ENCODE measurements around the gene ZBTB20.

ZBTB20 gene

DNA sequence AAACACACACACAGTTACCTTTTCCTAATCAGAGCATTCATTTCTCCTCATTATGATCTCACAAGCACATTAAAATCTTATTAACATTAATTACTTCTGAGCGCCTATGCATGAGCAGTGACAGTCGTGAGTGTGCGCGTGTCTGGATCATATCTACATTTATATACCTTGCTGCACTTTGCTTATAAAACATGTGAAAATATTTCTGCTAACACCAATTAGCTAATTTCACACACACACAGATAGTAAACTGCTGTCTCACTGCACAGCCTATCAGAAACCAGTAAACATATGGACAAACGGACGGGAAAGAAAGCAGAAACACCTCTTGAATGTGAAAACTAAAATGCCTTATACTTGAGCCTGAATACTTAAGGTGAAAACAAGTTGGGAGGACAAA, 64.8 kb downstream of the ZBTB20 start:
- TF ChIP-seq, protein P1, sequence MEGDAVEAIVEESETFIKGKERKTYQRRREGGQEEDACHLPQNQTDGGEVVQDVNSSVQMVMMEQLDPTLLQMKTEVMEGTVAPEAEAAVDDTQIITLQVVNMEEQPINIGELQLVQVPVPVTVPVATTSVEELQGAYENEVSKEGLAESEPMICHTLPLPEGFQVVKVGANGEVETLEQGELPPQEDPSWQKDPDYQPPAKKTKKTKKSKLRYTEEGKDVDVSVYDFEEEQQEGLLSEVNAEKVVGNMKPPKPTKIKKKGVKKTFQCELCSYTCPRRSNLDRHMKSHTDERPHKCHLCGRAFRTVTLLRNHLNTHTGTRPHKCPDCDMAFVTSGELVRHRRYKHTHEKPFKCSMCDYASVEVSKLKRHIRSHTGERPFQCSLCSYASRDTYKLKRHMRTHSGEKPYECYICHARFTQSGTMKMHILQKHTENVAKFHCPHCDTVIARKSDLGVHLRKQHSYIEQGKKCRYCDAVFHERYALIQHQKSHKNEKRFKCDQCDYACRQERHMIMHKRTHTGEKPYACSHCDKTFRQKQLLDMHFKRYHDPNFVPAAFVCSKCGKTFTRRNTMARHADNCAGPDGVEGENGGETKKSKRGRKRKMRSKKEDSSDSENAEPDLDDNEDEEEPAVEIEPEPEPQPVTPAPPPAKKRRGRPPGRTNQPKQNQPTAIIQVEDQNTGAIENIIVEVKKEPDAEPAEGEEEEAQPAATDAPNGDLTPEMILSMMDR (IDR thresholded peaks at IDR 0.05; ENCODE audit: extremely low read depth, insufficient read depth, missing control alignments), result no peak
- DNase-seq (ENCODE audit: low spot score), result no peak
- in situ Hi-C loops (cut with MboI; ENCODE audit: low pct_unique_long_range_greater_than_20kb, low sequenced_read_pairs, unreplicated experiment), result loop anchor here (25.0 kb wide), 1 partner anchor 605 kb away; no protein-coding TSS in a partner anchor

DNA sequence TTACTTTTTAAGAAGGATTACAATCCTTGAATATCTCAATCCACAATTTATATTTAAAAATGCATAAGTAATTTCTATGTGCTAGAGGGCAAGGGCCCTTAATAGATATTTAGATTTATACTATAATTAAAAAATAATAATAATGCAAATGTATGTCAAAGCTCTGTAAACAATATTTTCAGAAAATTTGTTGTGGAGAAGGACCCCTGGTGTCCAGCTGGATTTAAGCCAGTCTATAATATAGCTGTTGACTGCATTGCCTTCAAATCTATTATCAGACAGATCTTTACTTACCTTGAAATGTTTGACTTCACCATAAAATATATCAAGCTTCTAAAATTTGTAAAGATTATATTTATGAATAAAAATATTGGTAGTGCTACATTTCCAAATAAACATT, 65.6 kb downstream of the ZBTB20 start:
- no peak for DNase-seq (ENCODE audit: low spot score)
- in situ Hi-C loops (cut with MboI; ENCODE audit: low pct_unique_long_range_greater_than_20kb, low sequenced_read_pairs, unreplicated experiment), result loop anchor here (25.0 kb wide), 1 partner anchor 606 kb away; no protein-coding TSS in a partner anchor
- TF ChIP-seq, protein P1 (IDR thresholded peaks at IDR 0.05; ENCODE audit: extremely low read depth, insufficient read depth, missing control alignments), result no peak

DNA sequence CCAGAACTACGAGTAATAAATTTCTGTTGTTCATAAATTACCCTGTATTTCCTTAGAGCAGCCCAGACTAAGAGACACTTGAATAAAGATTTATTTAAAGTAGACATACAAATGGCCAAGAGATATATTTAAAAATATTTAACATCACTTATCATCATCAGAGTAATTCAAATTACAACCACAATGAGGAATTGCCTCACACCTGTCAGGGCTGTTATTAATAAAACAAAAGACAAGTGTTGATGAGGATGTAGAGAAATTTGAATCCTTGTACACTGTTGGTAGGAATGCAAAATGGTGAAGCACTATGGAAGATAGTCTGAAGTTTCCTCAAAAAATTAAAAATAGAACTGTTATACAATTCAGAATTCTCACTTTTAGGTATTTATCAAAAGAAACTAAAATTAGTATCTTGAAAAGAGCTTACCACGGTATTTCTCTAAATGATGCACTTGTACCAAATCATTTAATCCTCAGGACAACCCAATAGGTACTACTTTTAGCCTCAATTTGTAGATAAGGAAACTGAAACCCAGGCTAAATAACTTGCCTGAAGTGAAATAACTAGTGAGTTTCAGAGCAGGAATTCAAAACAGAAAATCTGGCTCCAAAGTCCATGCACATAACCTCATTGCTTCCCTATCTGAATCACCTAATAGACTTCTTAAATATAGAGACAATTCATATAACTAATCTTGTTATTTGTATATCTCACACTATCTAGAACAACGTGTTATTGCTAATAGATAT, 69.4 kb downstream of the ZBTB20 start:
- in situ Hi-C loops (cut with MboI; ENCODE audit: low pct_unique_long_range_greater_than_20kb, low sequenced_read_pairs, unreplicated experiment), result loop anchor here (25.0 kb wide), 1 partner anchor 610 kb away; no protein-coding TSS in a partner anchor
- DNase-seq (ENCODE audit: low spot score), result no peak
- TF ChIP-seq, protein P1 (IDR thresholded peaks at IDR 0.05; ENCODE audit: extremely low read depth, insufficient read depth, missing control alignments), result no peak

DNA sequence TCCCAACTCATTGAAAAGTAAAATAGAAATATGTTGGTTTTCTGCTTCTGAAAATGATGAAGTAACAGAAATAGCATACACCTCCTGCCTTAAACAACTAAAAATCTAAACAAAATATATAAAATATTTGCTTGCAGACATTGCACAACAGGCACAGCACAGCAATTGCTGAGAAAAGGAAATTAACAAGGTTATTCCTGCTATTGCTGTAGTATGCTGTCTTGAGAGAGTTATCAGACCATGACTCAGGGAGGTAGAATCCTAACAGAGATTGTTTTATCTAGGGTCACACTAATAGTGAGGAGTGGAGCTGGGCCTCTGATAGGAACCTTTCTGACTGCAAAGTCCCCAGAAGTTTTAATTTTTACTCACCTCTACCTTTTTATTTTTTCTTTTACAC, 72.6 kb downstream of the ZBTB20 start:
- DNase-seq (ENCODE audit: low spot score), result no peak
- in situ Hi-C loops (cut with MboI; ENCODE audit: low pct_unique_long_range_greater_than_20kb, low sequenced_read_pairs, unreplicated experiment), result no loop called here
- TF ChIP-seq, protein P1 (IDR thresholded peaks at IDR 0.05; ENCODE audit: extremely low read depth, insufficient read depth, missing control alignments), result no peak

DNA sequence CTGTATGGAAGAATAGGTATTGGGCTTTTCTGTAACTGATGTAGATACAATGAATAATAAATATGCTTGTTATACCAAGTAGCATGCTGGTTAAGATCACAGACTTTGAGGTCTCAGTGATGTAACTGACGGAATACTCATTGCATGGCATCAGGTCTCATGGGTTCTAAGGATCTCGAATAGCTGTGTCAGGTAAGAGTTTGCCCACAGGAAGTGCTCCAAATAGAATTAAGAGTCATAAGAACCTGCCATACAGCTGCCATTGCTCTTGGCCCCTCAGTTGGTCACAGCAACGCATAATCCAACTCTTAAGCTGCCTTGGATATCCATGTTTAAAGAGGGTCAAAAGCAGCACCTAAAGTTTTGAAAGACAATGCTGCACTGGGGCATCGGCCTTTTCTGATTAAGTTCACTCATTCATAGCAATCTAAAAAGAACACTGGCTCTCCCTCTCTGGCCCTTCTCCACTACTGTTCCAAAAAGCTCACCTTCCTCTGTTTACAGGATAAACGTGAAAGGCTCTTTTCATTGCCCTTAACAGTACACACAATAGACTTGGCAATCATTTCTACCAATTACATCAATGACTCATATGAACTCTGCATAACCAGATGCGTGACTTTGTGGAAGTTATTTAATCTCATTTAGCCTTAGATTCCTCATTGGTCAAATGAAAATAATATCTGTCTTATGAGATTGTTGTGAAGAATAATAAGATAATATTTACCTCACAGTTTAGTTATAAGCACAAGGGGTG, 74.6 kb downstream of the ZBTB20 start:
- TF ChIP-seq, protein P1 (IDR thresholded peaks at IDR 0.05; ENCODE audit: extremely low read depth, insufficient read depth, missing control alignments), result no peak
- in situ Hi-C loops (cut with MboI; ENCODE audit: low pct_unique_long_range_greater_than_20kb, low sequenced_read_pairs, unreplicated experiment), result no loop called here
- no peak for DNase-seq (ENCODE audit: low spot score)

DNA sequence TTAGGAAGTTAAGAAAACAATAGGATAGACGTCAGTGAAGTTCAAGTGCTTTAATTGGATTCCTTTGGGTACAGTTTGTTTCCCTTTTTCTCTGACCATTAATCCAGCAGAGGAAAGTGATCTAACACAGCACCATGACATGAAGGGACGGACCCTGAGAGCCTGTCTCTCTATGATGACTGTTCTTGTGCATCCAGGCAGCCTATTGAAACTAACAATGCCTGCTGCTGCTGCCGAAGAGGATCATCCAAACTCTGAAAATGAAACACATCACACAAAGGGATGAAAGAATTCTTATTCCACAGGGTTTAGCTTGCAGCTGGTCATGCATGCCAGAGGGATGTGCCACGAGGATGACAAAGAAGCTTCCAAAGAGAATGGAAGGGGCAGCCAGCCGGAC, 75.5 kb downstream of the ZBTB20 start:
- in situ Hi-C loops (cut with MboI; ENCODE audit: low pct_unique_long_range_greater_than_20kb, low sequenced_read_pairs, unreplicated experiment), result no loop called here
- no peak for DNase-seq (ENCODE audit: low spot score)
- TF ChIP-seq, protein P1 (IDR thresholded peaks at IDR 0.05; ENCODE audit: extremely low read depth, insufficient read depth, missing control alignments), result no peak
